ENCODE measurements around the gene EMC10.
A peak's percentile ranks its signal among the peaks of the same experiment; 100 is the strongest.
"Not testable (repeated sequence)": the region's sequence is repeated elsewhere in the genome, so short reads cannot be mapped to it uniquely, and the experiment has no call there.

The EMC10 gene

GRCh38 chr19:50476224-50476906 lies at the start of gene EMC10, which contains the start of gene GARIN5A:
EMC10 (plus strand) TSS chr19:50476507; CDS start chr19:50476545, 38 bp downstream.
GARIN5A (minus strand) TSS chr19:50476848; CDS start chr19:50476388, 460 bp downstream.
- peak; percentile 76 to 84 for DNase-seq (ENCODE audit: low read depth in 2 of 2)

GRCh38 chr19:50427318-50427925 lies 48.9 kb upstream of the EMC10 start:
- no peak for DNase-seq (ENCODE audit: low read depth in 2 of 2)

GRCh38 chr19:50427997-50428425 lies 48.3 kb upstream of the EMC10 start:
- no peak for DNase-seq (ENCODE audit: low read depth in 2 of 2)

- DNase-seq (ENCODE audit: low read depth in 2 of 2) = no peak
Observed at GRCh38 chr19:50428772-50429463, 47.4 kb upstream of the EMC10 start.

- DNase-seq (ENCODE audit: low read depth in 2 of 2) = no peak
Observed at GRCh38 chr19:50430888-50431342, 45.4 kb upstream of the EMC10 start.

- DNase-seq (ENCODE audit: low read depth in 2 of 2) = peak; percentile 79 to 84
Observed at GRCh38 chr19:50431343-50432220, 44.7 kb upstream of the EMC10 start.

GRCh38 chr19:50432221-50433028 lies 43.9 kb upstream of the EMC10 start, which contains the start of gene MYBPC2:
MYBPC2 (plus strand) TSS chr19:50432892; CDS start chr19:50432954, 62 bp downstream.
- no peak for DNase-seq (ENCODE audit: low read depth in 2 of 2)

- DNase-seq (ENCODE audit: low read depth in 2 of 2) = no peak
Observed at GRCh38 chr19:50433201-50434180, 42.8 kb upstream of the EMC10 start.

- no peak for DNase-seq (ENCODE audit: low read depth in 2 of 2)
Observed at GRCh38 chr19:50434525-50434924, 41.8 kb upstream of the EMC10 start.

- no peak for DNase-seq (ENCODE audit: low read depth in 2 of 2)
Observed at GRCh38 chr19:50435221-50435620, 41.1 kb upstream of the EMC10 start.

GRCh38 chr19:50435627-50436026 lies 40.7 kb upstream of the EMC10 start:
- DNase-seq (ENCODE audit: low read depth in 2 of 2) = no peak

- DNase-seq (ENCODE audit: low read depth in 2 of 2) = no peak
Observed at GRCh38 chr19:50437862-50438449, 38.4 kb upstream of the EMC10 start.

- DNase-seq (ENCODE audit: low read depth in 2 of 2) = not testable (repeated sequence)
Observed at GRCh38 chr19:50439130-50439529, 37.2 kb upstream of the EMC10 start.

GRCh38 chr19:50444059-50444458 lies 32.2 kb upstream of the EMC10 start:
- no peak for DNase-seq (ENCODE audit: low read depth in 2 of 2)

- no peak for DNase-seq (ENCODE audit: low read depth in 2 of 2)
Observed at GRCh38 chr19:50447053-50447452, 29.3 kb upstream of the EMC10 start.

- no peak for DNase-seq (ENCODE audit: low read depth in 2 of 2)
Observed at GRCh38 chr19:50447750-50448149, 28.6 kb upstream of the EMC10 start.

- DNase-seq (ENCODE audit: low read depth in 2 of 2) = no peak
Observed at GRCh38 chr19:50449236-50449899, 26.9 kb upstream of the EMC10 start.
